ENCODE results near the gene BOLA3.
"Not testable (repeated sequence)": the region's sequence is repeated elsewhere in the genome, so short reads cannot be mapped to it uniquely, and the experiment has no call there.

BOLA3 gene

DNA sequence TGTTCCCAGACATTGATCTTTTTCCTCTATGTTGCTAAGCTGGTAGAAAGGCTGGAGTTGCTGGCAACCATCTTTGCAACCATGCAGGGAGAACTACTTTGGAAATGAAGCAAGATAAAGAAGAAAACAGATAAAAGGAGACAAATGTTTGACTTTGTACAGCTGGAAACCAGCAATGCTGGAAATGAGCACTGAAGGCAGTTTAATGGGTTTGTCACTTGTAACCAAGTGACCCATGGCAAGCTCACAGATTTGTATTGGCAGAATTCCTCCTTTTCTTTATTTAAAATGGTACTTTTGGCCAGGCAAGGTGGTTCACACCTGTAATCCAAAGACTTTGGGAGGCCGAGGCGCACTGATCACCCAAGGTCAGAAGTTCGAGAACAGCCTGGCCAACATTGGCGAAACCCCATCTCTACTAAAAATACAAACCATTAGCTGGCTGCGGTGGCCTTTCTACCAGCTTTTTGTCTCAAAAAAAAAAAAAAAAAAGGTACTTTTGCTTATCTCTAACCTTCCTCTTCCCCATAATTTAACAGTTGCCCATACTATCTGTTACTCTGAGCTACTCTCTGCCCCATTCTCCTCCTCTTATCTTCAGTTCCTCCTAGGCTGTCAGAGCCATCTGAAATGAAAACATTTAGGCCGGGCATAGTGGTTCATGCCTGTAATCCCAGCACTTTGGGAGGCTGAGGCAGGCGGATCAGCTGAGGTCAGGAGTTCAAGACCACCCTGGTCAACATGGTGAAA, 2.0 kb upstream of the BOLA3 start:
- DNase-seq (ENCODE audit: low read depth in 1 of 2, low spot score in 1 of 2), result no peak

DNA sequence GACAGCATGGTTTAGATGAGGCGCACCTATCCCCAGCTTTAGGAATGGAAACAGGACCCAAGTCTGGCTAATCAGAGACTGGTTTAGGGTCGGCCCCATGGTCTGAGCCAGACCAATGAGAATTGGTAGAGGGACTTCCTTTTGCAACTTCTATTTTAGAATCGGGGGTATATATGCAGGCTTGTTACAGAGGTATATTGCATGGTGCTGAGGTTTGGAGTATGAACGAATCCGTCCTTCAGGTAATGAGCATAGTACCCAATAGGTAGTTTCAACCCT, 1.5 kb upstream of the BOLA3 start:
- no peak for DNase-seq (ENCODE audit: low read depth in 1 of 2, low spot score in 1 of 2)

DNA sequence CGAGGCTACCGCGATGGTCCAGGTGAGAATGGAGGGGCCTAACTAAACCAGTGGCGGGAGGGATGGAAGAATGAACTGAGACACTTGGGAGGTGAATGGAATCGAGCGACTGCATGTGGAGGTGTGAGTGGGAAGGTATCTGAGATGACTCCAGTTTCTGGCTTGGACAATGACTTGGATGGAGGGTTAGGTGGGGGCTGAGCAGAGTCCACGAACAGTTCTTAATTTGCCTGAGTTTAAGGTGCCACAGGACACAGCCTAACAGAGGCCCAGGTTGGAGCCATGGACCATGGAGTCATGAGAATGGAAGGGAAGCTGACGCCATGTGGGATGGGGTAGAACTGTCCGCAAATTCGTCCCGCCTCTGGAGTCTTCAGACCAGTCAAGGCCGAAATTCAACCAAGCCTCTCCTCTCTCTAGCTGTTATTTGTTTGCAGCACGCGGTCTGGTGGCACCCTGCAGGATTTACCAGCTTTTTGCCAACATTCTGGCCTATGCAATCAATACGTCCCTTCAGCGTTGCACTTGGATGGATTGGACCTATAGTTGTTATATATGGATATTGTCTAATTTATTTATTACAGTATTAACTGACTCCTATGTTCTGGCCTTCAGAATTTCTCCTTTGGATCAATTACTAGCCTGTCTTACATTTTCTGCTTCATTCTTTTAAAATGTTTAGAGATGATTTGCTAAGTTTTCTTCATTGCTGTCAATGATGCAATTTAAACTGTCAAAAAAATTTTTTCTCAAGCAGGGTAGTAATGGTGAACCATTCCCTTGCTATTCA, 940 bp upstream of the BOLA3 start:
- DNase-seq (ENCODE audit: low read depth in 1 of 2, low spot score in 1 of 2), result no peak

GRCh38 chr2:74146929-74147726, 584 bp downstream of the BOLA3 start:
- no peak for DNase-seq (ENCODE audit: low read depth in 1 of 2, low spot score in 1 of 2)

DNA sequence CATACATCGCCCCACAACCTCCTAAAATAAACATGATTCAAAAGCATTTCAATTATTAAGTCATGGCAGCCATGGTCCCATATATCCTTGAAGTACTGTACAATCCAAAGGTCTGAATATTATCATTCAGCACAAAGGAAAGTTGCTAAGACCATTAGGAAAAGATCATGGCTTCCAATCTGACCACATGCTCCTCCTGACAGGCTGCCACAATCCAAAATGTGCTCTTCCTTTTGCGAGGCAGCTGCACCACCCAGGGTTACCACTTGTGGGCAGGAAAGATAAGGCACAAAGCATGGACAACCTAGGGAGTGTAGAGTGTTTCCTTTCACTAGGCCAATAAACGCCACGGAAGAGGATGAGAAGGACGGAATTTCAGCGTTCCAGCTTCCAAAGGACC, 5.4 kb downstream of the BOLA3 start:
- DNase-seq (ENCODE audit: low read depth in 1 of 2, low spot score in 1 of 2), result no peak

DNA sequence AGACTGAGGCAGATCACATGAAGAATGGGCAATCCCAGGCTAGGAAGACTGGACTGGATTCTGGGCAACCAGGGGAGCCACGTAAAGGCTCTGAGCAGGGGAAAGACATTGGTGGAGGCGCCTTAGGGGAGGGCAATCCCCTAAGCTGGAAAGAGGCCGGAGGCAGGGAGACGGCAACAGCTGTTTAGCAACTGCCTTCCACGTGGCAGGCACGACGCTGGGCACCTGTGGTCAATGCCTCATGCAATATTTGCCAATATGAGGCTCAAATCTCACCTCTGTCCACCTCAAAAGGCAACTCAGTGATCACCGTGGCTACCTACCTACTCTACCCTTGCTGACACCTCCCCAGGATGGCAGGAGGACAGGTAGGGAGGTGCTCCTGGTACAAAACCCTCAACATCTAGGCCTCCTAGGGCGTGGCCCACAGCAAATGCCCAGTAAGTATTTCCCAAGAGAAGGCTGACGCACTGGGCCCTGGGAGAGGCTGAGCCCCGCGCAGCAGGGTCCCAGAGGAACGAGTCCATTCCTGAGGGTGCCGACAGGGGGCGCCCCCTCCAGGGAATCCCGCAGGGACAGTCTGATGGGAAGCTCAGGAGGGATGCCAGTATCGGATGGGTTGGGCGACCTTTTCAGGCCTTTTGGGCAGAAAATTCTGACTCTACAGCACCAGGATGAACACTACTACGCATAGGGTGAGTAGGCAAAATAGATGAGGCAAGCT, 8.9 kb downstream of the BOLA3 start:
- DNase-seq (ENCODE audit: low read depth in 1 of 2, low spot score in 1 of 2), result no peak

DNA sequence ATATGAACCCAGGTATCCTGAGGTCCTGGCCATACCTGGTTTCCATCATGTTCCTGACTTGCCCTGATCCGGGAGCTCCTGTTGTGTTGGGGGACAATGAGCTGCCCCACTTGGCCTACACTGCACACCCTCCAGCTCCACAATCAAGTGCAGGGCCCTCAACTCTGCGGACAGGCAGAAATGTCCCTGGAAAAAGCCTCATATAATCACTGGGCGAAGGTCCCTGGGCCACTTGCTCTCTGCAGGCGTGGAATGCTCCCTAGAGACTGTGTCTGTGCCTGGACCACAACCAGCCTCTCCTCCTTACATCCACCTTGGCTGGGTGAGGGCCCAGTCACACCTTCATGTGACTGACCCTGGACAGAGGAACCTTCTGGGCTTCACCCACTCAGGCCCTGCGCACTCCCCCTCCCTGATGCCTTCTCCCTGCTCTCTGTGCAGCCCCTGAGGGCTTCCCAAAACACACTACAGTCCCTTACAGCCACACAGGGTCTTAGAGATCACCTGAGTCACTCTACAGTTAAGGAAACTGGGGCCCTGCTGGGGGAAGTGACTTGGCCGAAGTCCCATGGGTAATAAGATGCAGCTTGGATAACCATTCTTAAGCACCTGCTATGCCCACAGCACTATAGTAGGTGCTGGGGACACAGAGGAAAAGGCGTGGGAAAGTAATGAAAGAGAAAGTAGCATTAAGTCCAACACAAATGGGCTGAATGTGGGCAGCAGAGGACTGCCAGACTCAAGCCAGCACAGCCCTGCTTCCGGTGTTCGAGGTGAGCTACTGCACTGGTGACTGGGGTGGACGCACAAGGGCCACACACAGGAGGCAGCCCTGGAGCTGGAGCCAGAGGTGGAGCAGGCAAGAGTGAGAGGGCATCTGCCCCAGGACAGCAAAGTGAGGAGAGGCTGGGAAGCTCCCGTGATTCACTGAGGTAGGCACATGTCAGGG, 9.8 kb downstream of the BOLA3 start:
- DNase-seq (ENCODE audit: low read depth in 1 of 2, low spot score in 1 of 2), result no peak

GRCh38 chr2:74131901-74132300, 15.8 kb downstream of the BOLA3 start:
- no peak for DNase-seq (ENCODE audit: low read depth in 1 of 2, low spot score in 1 of 2)

- DNase-seq (ENCODE audit: low read depth in 1 of 2, low spot score in 1 of 2), result no peak
Measured at GRCh38 chr2:74130211-74130995, 17.3 kb downstream of the BOLA3 start.

DNA sequence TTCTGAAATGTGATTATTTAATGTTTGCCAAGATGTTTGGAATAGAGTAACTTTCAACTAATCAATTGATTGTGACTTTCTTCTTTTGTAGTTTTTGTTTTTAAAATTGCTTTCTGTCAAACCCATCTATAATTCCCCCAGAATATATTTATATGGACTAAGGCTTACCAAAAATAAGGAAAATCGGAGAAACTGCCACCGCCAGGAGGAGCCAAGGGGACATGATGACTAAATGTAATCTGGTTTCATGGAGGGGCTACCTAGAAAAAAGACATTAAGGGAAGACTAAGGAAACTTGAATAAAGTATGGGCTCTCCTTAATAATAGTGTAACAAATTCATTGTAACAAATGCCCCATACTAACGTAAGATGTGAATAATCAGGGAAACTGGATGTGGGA, 19.5 kb downstream of the BOLA3 start:
- DNase-seq (ENCODE audit: low read depth in 1 of 2, low spot score in 1 of 2), result no peak

- not testable (repeated sequence) for DNase-seq (ENCODE audit: low read depth in 1 of 2, low spot score in 1 of 2)
Measured at GRCh38 chr2:74123955-74124354, 23.8 kb downstream of the BOLA3 start.

- not testable (repeated sequence) for DNase-seq (ENCODE audit: low read depth in 1 of 2, low spot score in 1 of 2)
Measured at GRCh38 chr2:74121846-74122245, 25.9 kb downstream of the BOLA3 start.

DNA sequence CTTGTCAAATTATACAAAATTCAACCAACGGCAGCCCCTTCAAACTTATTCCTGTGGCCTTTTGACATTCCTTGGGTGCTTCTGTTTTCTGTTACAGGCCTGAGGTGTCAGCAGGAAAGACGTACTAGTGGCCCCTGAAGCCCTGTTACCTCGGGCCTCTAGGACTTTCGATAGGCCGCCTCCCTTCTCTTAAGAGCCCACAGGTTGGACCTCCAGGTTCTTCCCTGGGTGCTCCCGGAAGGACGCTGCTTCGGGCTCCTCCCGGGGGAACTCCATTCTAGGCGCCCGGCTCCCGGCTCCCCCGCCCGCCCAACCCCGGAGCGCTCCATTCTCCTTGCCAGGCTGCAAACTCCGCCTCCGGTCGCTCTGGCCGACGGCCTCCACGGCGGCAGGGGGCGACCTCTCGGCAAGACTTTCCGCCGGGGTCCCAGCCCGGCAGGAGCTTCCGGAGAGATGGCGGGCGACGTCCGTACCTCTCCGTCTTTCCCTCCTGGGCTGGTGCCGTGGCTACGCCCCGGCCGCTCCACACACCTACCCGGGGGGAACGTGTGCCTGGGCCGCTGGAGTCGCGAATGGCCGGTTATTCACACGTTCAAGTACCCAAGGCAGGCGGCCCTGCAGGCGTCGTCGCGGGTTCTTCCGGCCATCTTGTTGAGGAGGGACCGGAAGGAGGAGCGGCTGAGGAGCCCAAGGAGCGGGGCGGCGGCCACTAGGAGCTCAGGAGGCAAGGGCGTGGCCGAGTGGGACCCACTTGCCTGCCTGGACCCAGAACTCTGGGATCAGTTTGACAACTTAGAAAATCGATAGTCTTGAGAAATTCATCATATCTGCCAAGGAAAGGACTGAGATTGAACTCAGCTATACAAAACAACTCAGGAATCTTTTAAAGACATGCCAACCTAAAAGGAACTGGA, 27.5 kb downstream of the BOLA3 start:
- peak; percentile 71 to 79 for DNase-seq (ENCODE audit: low read depth in 1 of 2, low spot score in 1 of 2)

DNA sequence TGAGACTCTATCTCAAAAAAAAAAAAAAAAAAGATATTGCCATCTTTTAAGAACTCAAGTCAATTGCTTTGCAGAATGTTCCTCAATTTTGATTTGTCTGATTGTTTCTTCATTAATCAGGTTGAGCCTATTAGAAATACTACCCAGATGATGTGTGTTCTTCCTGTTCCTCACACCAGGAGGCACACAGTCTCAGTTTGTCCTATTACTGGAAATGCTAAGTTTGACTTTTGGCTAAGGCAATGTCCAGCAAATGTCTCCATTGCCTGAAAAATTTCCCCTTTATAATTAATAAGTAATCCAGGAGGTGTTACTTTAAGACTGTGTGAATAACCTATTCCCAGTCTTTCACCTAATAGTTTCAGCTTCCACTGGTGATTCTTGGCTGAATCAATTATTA, 28.4 kb downstream of the BOLA3 start:
- no peak for DNase-seq (ENCODE audit: low read depth in 1 of 2, low spot score in 1 of 2)

- DNase-seq (ENCODE audit: low read depth in 1 of 2, low spot score in 1 of 2), result no peak
Measured at GRCh38 chr2:74111380-74111779, 36.3 kb downstream of the BOLA3 start.

DNA sequence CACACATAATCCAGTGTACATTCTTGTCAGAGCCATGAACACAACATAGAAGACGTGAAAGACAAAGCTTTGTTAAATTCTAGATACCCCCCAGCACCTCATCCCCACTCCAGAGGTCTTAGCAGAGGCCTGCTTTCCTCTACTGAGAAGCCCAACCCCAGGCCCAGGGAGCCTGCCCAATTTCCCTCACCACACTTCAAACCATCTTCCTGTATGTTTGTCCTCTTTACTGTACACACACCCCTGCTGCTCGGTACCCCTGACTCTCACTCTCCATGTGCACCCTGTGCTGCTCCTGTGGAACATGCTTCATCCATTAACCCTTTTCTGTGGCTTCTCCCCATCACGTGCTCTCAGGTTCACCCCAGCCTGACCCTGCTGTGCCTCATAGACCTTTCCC, 37.2 kb downstream of the BOLA3 start:
- no peak for DNase-seq (ENCODE audit: low read depth in 1 of 2, low spot score in 1 of 2)

GRCh38 chr2:74109551-74109950, 38.2 kb downstream of the BOLA3 start:
- no peak for DNase-seq (ENCODE audit: low read depth in 1 of 2, low spot score in 1 of 2)

- no peak for DNase-seq (ENCODE audit: low read depth in 1 of 2, low spot score in 1 of 2)
Measured at GRCh38 chr2:74107071-74107470, 40.6 kb downstream of the BOLA3 start.

Measured in stimulated activated CD4-positive, alpha-beta T cell treated with anti-CD3 and anti-CD28 coated beads, Interleukin-15, amount 100 ng/mL, for 1 hour (primary cell).